ENCODE data around the gene APBA2.

APBA2 gene

GRCh38 chr15:29105151-29105854, 219.5 kb downstream of the APBA2 start:
- DNase-seq (ENCODE audit: low read depth), result no peak

- no peak for DNase-seq (ENCODE audit: low read depth)
These were observed 220.3 kb downstream of the APBA2 start for GRCh38 chr15:29106116-29106515.

- DNase-seq (ENCODE audit: low read depth), result no peak
These were observed 220.9 kb downstream of the APBA2 start for GRCh38 chr15:29106551-29107290.

GRCh38 chr15:29107291-29107890, 221.6 kb downstream of the APBA2 start:
- DNase-seq (ENCODE audit: low read depth), result no peak

- no peak for DNase-seq (ENCODE audit: low read depth)
These were observed 222.3 kb downstream of the APBA2 start for GRCh38 chr15:29107971-29108645.

- DNase-seq (ENCODE audit: low read depth), result no peak
These were observed 224.0 kb downstream of the APBA2 start for GRCh38 chr15:29109762-29110161.

GRCh38 chr15:29110176-29110575, 224.4 kb downstream of the APBA2 start:
- no peak for DNase-seq (ENCODE audit: low read depth)

GRCh38 chr15:29110733-29111132, 225.0 kb downstream of the APBA2 start:
- no peak for DNase-seq (ENCODE audit: low read depth)

GRCh38 chr15:29111705-29112281, 226.0 kb downstream of the APBA2 start:
- no peak for DNase-seq (ENCODE audit: low read depth)

- no peak for DNase-seq (ENCODE audit: low read depth)
These were observed 227.8 kb downstream of the APBA2 start for GRCh38 chr15:29113336-29114220.

GRCh38 chr15:29114221-29115092, 228.7 kb downstream of the APBA2 start:
- DNase-seq (ENCODE audit: low read depth), result no peak

- no peak for DNase-seq (ENCODE audit: low read depth)
These were observed 229.6 kb downstream of the APBA2 start for GRCh38 chr15:29115093-29115991.

- DNase-seq (ENCODE audit: low read depth), result no peak
These were observed 231.4 kb downstream of the APBA2 start for GRCh38 chr15:29116970-29117700.

- DNase-seq (ENCODE audit: low read depth), result no peak
These were observed 232.0 kb downstream of the APBA2 start for GRCh38 chr15:29117778-29118177.

- no peak for DNase-seq (ENCODE audit: low read depth)
These were observed 234.1 kb downstream of the APBA2 start for GRCh38 chr15:29119847-29120246.

- no peak for DNase-seq (ENCODE audit: low read depth)
These were observed 235.0 kb downstream of the APBA2 start for GRCh38 chr15:29120593-29121368.

GRCh38 chr15:29121369-29121656, 235.5 kb downstream of the APBA2 start:
- DNase-seq (ENCODE audit: low read depth), result no peak

GRCh38 chr15:29121907-29122306, 236.1 kb downstream of the APBA2 start:
- DNase-seq (ENCODE audit: low read depth), result no peak
